SK-N-SH (cell line): ENCODE results near the gene MACROD2. TPM values are rescaled to one million over a fixed set of nuclear protein-coding genes. Genes with fewer than 3 reads are reported as not detected.

ENCODE experiments used
- CTCF ChIA-PET: fragments of 300-600, 350-600 bp; formaldehyde crosslinking; extraction: SDS; loops from one replicate; lab custom pipeline; 2021; lab: Yijun Ruan, JAX
- POLR2A ChIA-PET: fragments of 350-600 bp; sonication (Branson Sonifier 250); formaldehyde crosslinking; extraction: SDS; loops from one replicate; lab custom pipeline; 2020; ENCODE audit warnings: antibody characterized with exemption, inconsistent platforms; lab: Yijun Ruan, JAX
- DNase-seq: peaks from one replicate; pipeline ENCODE4 v3.0.0; 2012
- H2AFZ ChIP-seq: fragments of 200-600 bp; sonication (generic); 2 replicates; pipeline ENCODE4 v1.8.1; 2016; ENCODE audit warnings: antibody characterized with exemption, mild to moderate bottlenecking, low read depth
- H3F3A ChIP-seq: fragments of 200-600 bp; sonication (generic); replicated peaks from 2 replicates; pipeline ENCODE3; 2016; ENCODE audit warnings: antibody characterized with exemption, mild to moderate bottlenecking; ENCODE audit not compliant: insufficient read depth
- H3K27ac ChIP-seq, 2 experiments: fragments of 200-500 bp in 1 of 2; fragments of 200-600 bp in 1 of 2; sonication (Bioruptor generic) in 1 of 2; sonication (generic), shearing (Covaris generic) in 1 of 2; 2 replicates each; pipeline versions ENCODE4 v1.5.1 to v1.6.1; 2014 to 2016; ENCODE audit warnings: low read depth in 2 of 2, inconsistent platforms in 1 of 2, low read length in 1 of 2, mild to moderate bottlenecking in 1 of 2, mixed read lengths in 1 of 2
- H3K27me3 ChIP-seq: fragments of 200-600 bp; sonication (generic), shearing (Covaris generic); 2 replicates; pipeline ENCODE4 v1.6.1; 2016; ENCODE audit warnings: mixed run types; ENCODE audit not compliant: insufficient read depth
- H3K36me3 ChIP-seq, 2 experiments: fragments of 200-500 bp in 1 of 2; fragments of 200-600 bp in 1 of 2; sonication (Bioruptor generic) in 1 of 2; sonication (generic) in 1 of 2; replicated peaks in 1 of 2; 2 replicates each; pipeline versions ENCODE3 to v1.5.1; 2014 to 2016; ENCODE audit warnings: low read length in 1 of 2, mild to moderate bottlenecking in 1 of 2; ENCODE audit not compliant: insufficient read depth in 2 of 2, control insufficient read depth in 1 of 2
- H3K4me1 ChIP-seq, 2 experiments: fragments of 200-500 bp in 1 of 2; fragments of 200-600 bp in 1 of 2; sonication (Bioruptor generic) in 1 of 2; sonication (generic), shearing (Covaris generic) in 1 of 2; 2 replicates each; pipeline versions ENCODE4 v1.5.1 to v1.6.1; 2014 to 2016; ENCODE audit warnings: low read depth in 1 of 2, low read length in 1 of 2, mixed run types in 1 of 2; ENCODE audit not compliant: insufficient read depth in 2 of 2, control insufficient read depth in 1 of 2
- H3K4me2 ChIP-seq: fragments of 200-600 bp; sonication (generic), shearing (Covaris generic); 2 replicates; pipeline ENCODE4 v1.6.1; 2017; ENCODE audit warnings: mixed run types
- H3K4me3 ChIP-seq, 2 experiments: fragments of 200-500 bp in 1 of 2; fragments of 200-600 bp in 1 of 2; sonication (Bioruptor generic) in 1 of 2; sonication (generic), shearing (Covaris generic) in 1 of 2; 2 replicates each; pipeline versions ENCODE4 v1.5.1 to v1.8.1; 2014 to 2016; ENCODE audit warnings: low read depth in 2 of 2, inconsistent platforms in 1 of 2, low read length in 1 of 2, mild to moderate bottlenecking in 1 of 2, mixed read lengths in 1 of 2, moderate library complexity in 1 of 2
- H3K79me2 ChIP-seq: fragments of 200-600 bp; sonication (generic); 2 replicates; pipeline ENCODE4 v1.8.1; 2017; ENCODE audit warnings: mild to moderate bottlenecking; ENCODE audit not compliant: insufficient read depth
- H3K9ac ChIP-seq: fragments of 200-600 bp; sonication (generic); 2 replicates; pipeline ENCODE4 v1.6.1; 2017; ENCODE audit warnings: mixed run types
- H3K9me2 ChIP-seq: fragments of 200-600 bp; sonication (generic); 2 replicates; pipeline ENCODE4 v1.6.1; 2017; ENCODE audit warnings: mixed run types
- H3K9me3 ChIP-seq: fragments of 200-600 bp; sonication (generic); 2 replicates; pipeline ENCODE4 v1.6.1; 2017; ENCODE audit warnings: mixed run types, mild to moderate bottlenecking, moderate library complexity
- H4K20me1 ChIP-seq: fragments of 200-600 bp; sonication (generic); 2 replicates; pipeline ENCODE4 v1.6.1; 2017; ENCODE audit warnings: mild to moderate bottlenecking, mixed run types; ENCODE audit not compliant: insufficient read depth
- CHD2 ChIP-seq: fragments of 150-350 bp; IDR thresholded peaks from 2 replicates; pipeline ENCODE4 v1.6.1; 2018; ENCODE audit warnings: low read length; ENCODE audit not compliant: partially characterized antibody
- EP300 ChIP-seq, 2 experiments: IDR thresholded peaks; 2 replicates each; pipeline versions ENCODE4 v1.4.0 to v1.6.1; 2012; ENCODE audit warnings: borderline replicate concordance in 1 of 2, low read depth in 1 of 2, low read length in 1 of 2
- EZH2phosphoT487 ChIP-seq: fragments of 200-600 bp; sonication (generic); IDR thresholded peaks from 2 replicates; pipeline ENCODE4 v1.6.1; 2017; ENCODE audit warnings: low read depth, mixed run types, mild to moderate bottlenecking, antibody characterized with exemption, moderate library complexity, borderline replicate concordance
- FOXJ3 ChIP-seq: sonication (generic); formaldehyde crosslinking; IDR thresholded peaks from 2 replicates; pipeline ENCODE4 v1.5.1; 2020; ENCODE audit warnings: mild to moderate bottlenecking, missing genetic modification reagents
- GABPA ChIP-seq: IDR thresholded peaks from 2 replicates; pipeline ENCODE4 v1.4.0; 2012; ENCODE audit warnings: low read depth, mild to moderate bottlenecking
- JUND ChIP-seq: IDR thresholded peaks from 2 replicates; pipeline ENCODE4 v1.4.0; 2012
- MXI1 ChIP-seq: IDR thresholded peaks from 2 replicates; pipeline ENCODE4 v1.6.1; 2012; ENCODE audit warnings: mild to moderate bottlenecking, low read depth, low read length, improper control_type of control experiment
- NFIC ChIP-seq: IDR thresholded peaks from 2 replicates; pipeline ENCODE4 v1.4.0; 2012; ENCODE audit warnings: borderline replicate concordance
- NRF1 ChIP-seq: IDR thresholded peaks from 2 replicates; pipeline ENCODE4 v1.6.1; 2012; ENCODE audit warnings: low read depth, mild to moderate bottlenecking, low read length
- PBX3 ChIP-seq: IDR thresholded peaks from 2 replicates; pipeline ENCODE4; 2012
- POLR2AphosphoS5 ChIP-seq: IDR thresholded peaks from 2 replicates; pipeline ENCODE4 v1.6.1; 2012; ENCODE audit warnings: low read depth, low read length
- RCOR1 ChIP-seq: fragments of 150-350 bp; IDR thresholded peaks from 2 replicates; pipeline ENCODE4 v1.6.1; 2017; ENCODE audit warnings: antibody characterized with exemption, low read length
- REST ChIP-seq: IDR thresholded peaks from 2 replicates; pipeline ENCODE4 v1.6.1; 2012; ENCODE audit warnings: mild to moderate bottlenecking, low read depth, low read length, moderate library complexity
- RXRA ChIP-seq: IDR thresholded peaks from 2 replicates; pipeline ENCODE4 v1.4.0; 2012; ENCODE audit warnings: low read depth, mild to moderate bottlenecking, borderline replicate concordance
- TCF12 ChIP-seq: IDR thresholded peaks from 2 replicates; pipeline ENCODE4 v1.4.0; 2012
- TEAD4 ChIP-seq: IDR thresholded peaks from 2 replicates; pipeline ENCODE4 v1.4.0; 2012; ENCODE audit warnings: mild to moderate bottlenecking, borderline replicate concordance; ENCODE audit not compliant: insufficient read depth
- ZBTB33 ChIP-seq: IDR thresholded peaks from 2 replicates; pipeline ENCODE4 v1.4.0; 2012; ENCODE audit warnings: low read depth, borderline replicate concordance
- WGBS: methylation state at CpG from one replicate; pipeline ENCODE4 v1.1.6; 2017; ENCODE audit warnings: low lambda C conversion rate; 5-methylcytosine and 5-hydroxymethylcytosine counted together
- polyA plus RNA-seq, 3 experiments: library from polyadenylated mRNA; depleted of rRNA; stranded (reverse); fragments of >200 nt; gene quantifications; 2 replicates each; pipeline ENCODE4 v1.2.3, GENCODE V29; 2012

Gene MACROD2
- polyA plus RNA-seq, 1 of the 3 experiments (the other 2 are of a cell fraction), result 0.33 TPM

GRCh38 chr20:14838663-14839628 lies 843.6 kb downstream of the MACROD2 start:
- peak overlapping the region; percentile 39; the same call in 1 of the 2 replicates for H3K4me2 ChIP-seq
- H2AFZ ChIP-seq, result peak overlapping the region; percentile 54; the same call in 1 of the 2 replicates
- peak; percentile 31 for DNase-seq
- no peak overlapping the region for H3K4me3 ChIP-seq
- H3K9me3 ChIP-seq, result no peaks in the 10 kb centered on the region
- ChIA-PET POLR2A (interaction anchor here (0.6 kb wide), 1 partner anchor 142 kb away, joined by 3 read pairs; no protein-coding TSS in a partner anchor), CTCF (interaction anchor here (1.6 kb wide), 1 partner anchor 501 kb away, joined by 4 read pairs; the partner anchor contains the start of gene FLRT3)
- TF ChIP-seq JUND, result peak; percentile 3; the same call in 1 of the 2 replicates
- no peak for TF ChIP-seq NRF1
- peak; percentile 66 for TF ChIP-seq NFIC
- peak; percentile 43 to 68; a peak in 3 of 4 replicates for TF ChIP-seq EP300 (IDR thresholded peaks at IDR 0.05; ENCODE audit: borderline replicate concordance in 1 of 2, low read depth in 1 of 2, low read length in 1 of 2)
- TF ChIP-seq ZBTB33, result no peak
- 0 out of 2 replicates have a peak, but pooled peaks have one; percentile 15 for TF ChIP-seq FOXJ3
- TF ChIP-seq CHD2, result no peak
- peak; percentile 33 for TF ChIP-seq PBX3
- 0 out of 2 replicates have a peak, but pooled peaks have one; percentile 37 for TF ChIP-seq MXI1
- TF ChIP-seq RCOR1, result no peak
- TF ChIP-seq TEAD4, result peak; percentile 59; the same call in 1 of the 2 replicates
- no peak for TF ChIP-seq EZH2phosphoT487
- TF ChIP-seq TCF12, result peak; percentile 91
- TF ChIP-seq POLR2AphosphoS5, result peak; percentile 27; the same call in 1 of the 2 replicates
- TF ChIP-seq GABPA, result no peak
- TF ChIP-seq RXRA, result peak; percentile 27; the same call in 1 of the 2 replicates
- no peak for TF ChIP-seq REST
- peak overlapping the region; percentile 78 to 80 for H3K27ac ChIP-seq
- no peaks in the 10 kb centered on the region for H3K27me3 ChIP-seq
- H3K9me2 ChIP-seq, result no peaks in the 10 kb centered on the region
- no peak overlapping the region for H3K9ac ChIP-seq
- H4K20me1 ChIP-seq, result no peaks in the 10 kb centered on the region
- peaks cover 0 to 10% of the 10 kb centered on the region in 2 experiments; a peak in 2 of 4 replicates for H3K4me1 ChIP-seq
- H3K79me2 ChIP-seq, result no peaks in the 10 kb centered on the region
- no peaks in the 10 kb centered on the region for H3K36me3 ChIP-seq
- WGBS, result 20% methylated on average over 7 of the region's 7 CpGs
- H3F3A ChIP-seq, result no peaks in the 10 kb centered on the region
